Retinal pigment epithelial cell (primary cell): ENCODE measurements around the gene ARL14EP.

ENCODE experiments used
- DNase-seq: peaks from one replicate; pipeline ENCODE4 v3.0.0-alpha.2; 2010; ENCODE audit warnings: low read depth
- H3K4me3 ChIP-seq: 2 replicates; pipeline ENCODE4 v1.5.1; 2011; ENCODE audit warnings: mild to moderate bottlenecking, low read length, control low read depth, moderate library complexity
- TF ChIP-seq, protein P1 (sequence below): conservative IDR thresholded peaks from 2 replicates; pipeline ENCODE4 v1.5.1; 2011; ENCODE audit warnings: low read depth, low read length, control low read depth, inconsistent platforms

The ARL14EP gene

DNA sequence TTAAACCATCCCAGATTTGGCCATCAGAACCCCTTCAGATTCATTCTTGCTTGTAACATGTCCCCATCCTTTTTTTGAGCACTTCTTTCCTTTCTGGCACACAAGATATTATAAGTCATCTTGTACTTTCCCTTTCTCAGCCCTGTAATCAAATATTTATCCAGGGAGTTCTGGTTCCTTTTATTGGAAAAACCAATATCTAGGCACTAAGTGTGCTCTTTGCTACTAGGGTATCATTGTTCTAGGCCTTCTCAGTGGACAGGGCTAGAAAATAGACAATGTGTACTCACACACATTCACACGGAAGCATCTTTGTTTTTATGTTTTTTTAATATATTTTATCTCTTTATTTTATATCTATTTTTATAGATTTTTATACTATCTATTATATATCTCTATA, 47.3 kb downstream of the ARL14EP start:
- no peak for DNase-seq
- TF ChIP-seq, protein P1, sequence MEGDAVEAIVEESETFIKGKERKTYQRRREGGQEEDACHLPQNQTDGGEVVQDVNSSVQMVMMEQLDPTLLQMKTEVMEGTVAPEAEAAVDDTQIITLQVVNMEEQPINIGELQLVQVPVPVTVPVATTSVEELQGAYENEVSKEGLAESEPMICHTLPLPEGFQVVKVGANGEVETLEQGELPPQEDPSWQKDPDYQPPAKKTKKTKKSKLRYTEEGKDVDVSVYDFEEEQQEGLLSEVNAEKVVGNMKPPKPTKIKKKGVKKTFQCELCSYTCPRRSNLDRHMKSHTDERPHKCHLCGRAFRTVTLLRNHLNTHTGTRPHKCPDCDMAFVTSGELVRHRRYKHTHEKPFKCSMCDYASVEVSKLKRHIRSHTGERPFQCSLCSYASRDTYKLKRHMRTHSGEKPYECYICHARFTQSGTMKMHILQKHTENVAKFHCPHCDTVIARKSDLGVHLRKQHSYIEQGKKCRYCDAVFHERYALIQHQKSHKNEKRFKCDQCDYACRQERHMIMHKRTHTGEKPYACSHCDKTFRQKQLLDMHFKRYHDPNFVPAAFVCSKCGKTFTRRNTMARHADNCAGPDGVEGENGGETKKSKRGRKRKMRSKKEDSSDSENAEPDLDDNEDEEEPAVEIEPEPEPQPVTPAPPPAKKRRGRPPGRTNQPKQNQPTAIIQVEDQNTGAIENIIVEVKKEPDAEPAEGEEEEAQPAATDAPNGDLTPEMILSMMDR = no peak
- no peak overlapping the region for H3K4me3 ChIP-seq

DNA sequence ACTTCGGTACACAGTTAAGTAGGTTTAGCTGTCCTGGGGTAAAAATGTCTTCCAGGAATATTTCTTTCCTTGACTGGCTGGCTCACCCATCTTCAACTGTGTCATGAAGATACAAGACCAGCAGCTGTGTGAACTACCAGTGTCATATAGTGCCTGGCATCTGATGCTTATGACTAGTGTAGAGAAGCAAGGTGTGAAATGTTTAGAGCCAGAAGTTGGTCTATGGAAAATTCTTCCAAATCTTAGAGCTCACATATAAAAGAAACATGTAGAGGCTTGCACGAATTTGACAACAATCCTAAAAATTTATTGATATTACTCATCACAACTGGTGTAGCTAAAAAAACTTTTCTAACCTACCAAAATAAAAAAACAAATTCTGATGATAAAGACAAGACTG, 54.4 kb downstream of the ARL14EP start:
- TF ChIP-seq, protein P1 = no peak
- H3K4me3 ChIP-seq = no peak overlapping the region
- no peak for DNase-seq

DNA sequence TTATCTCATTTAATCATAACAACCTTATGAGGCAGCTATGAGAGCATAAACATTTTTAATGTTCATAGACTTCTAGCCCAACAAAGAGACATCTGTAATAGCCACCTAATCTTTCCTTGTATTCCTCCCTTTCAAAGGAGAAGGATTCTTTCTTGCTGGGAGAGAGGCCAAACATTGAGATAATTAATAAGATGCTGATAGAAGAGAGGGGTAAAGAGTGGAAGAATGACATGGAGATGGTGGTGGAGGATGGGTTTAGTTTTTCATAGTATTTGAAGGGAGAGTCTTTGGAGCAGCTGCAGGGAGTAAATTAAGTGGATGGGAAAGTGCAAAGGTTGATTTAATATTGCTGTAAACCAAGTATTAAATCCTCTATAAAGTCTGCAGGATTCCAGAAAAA, 57.9 kb downstream of the ARL14EP start:
- TF ChIP-seq, protein P1 = no peak
- H3K4me3 ChIP-seq = no peak overlapping the region
- no peak for DNase-seq

DNA sequence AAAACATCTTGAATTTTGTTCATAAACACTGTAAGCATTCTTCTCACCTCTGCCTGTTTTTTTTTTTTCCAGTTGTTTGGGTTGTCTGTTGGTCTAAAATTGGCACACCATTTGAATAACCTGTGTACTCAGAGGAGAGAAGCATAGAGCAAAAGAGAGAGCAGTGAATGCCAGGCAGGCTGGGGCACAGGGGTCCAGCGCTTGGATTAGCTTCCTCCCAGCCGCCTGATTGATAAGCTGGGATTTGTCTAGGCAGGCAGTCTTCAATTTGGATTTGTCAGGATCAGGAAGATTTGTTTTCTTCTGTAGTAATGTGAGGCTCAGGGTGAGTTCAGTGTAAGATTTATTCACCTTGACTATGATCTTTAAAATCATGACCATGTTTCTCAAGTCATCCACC, 59.0 kb downstream of the ARL14EP start:
- no peak overlapping the region for H3K4me3 ChIP-seq
- TF ChIP-seq, protein P1 = no peak
- DNase-seq = no peak
